Measurements from ENCODE around the gene ZIC2. TPM values are rescaled to one million over a fixed set of nuclear protein-coding genes. Genes with fewer than 3 reads are reported as not detected.

ZIC2 gene
- total RNA-seq, 1 experiment from 2014 or later = 426 TPM

- no peak overlapping the region for H4K5ac ChIP-seq (ENCODE audit: insufficient read length, low read depth, low read length)
- peaks cover 25 to 26% of the 10 kb centered on the region in 2 experiments for H3K9me3 Mint-ChIP-seq
- peak overlapping the region; percentile 10 for H3K18ac ChIP-seq (ENCODE audit: insufficient read length, low read depth, low read length)
- H2BK12ac ChIP-seq (ENCODE audit: insufficient read length, low read depth, low read length) = no peak overlapping the region
- no peak overlapping the region for H3K56ac ChIP-seq (ENCODE audit: insufficient read length, low read depth, low read length)
- no peak overlapping the region for H3K27ac ChIP-seq (ENCODE audit: insufficient read length, low read depth, low read length)
- peaks cover 3% of the 10 kb centered on the region for H3K79me1 ChIP-seq (ENCODE audit: insufficient read depth, low read depth, low read length, poor library complexity, severe bottlenecking)
- H2BK20ac ChIP-seq (ENCODE audit: low read depth, low read length, poor library complexity, severe bottlenecking) = no peak overlapping the region
- no peak overlapping the region for H3K4ac ChIP-seq (ENCODE audit: low read depth, low read length)
- peaks cover 25% of the 10 kb centered on the region for H3K79me2 ChIP-seq (ENCODE audit: insufficient read depth, low read length)
- peak overlapping the region; percentile 86 for H3K4me2 ChIP-seq (ENCODE audit: insufficient read depth, insufficient read length, low read length)
- H3K27me3 ChIP-seq (ENCODE audit: insufficient read depth, low read length) = peaks cover 19% of the 10 kb centered on the region; the same call in 1 of the 2 replicates
- H3K14ac ChIP-seq (ENCODE audit: insufficient read depth, low read length) = peak overlapping the region; percentile 84
- H3K23me2 ChIP-seq (ENCODE audit: insufficient read length, low read depth, low read length, poor library complexity, severe bottlenecking) = peaks cover 48% of the 10 kb centered on the region
- no CpG with 5 or more reads among the region's 44 CpGs for WGBS (ENCODE audit: extremely low coverage, insufficient read length, low lambda C conversion rate)
- peak overlapping the region; percentile 84 for H3K9ac ChIP-seq (ENCODE audit: extremely low read depth, insufficient read length, low read length)
- no peak overlapping the region for H2AFZ ChIP-seq (ENCODE audit: low read length)
- peaks cover 47% of the 10 kb centered on the region for H3K27me3 Mint-ChIP-seq (ENCODE audit: low read depth)
- no peaks in the 10 kb centered on the region for H3K9me3 ChIP-seq (ENCODE audit: control insufficient read depth, low read depth, low read length)
- H3K4me1 Mint-ChIP-seq = peaks cover 34 to 43% of the 10 kb centered on the region in 2 experiments
- DNase-seq = peak; percentile 67
- peak overlapping the region; percentile 91 to 97 (median 97) for H3K27ac Mint-ChIP-seq
- H2AK5ac ChIP-seq (ENCODE audit: insufficient read length, low read length) = no peak overlapping the region
- TF ChIP-seq, protein P1, sequence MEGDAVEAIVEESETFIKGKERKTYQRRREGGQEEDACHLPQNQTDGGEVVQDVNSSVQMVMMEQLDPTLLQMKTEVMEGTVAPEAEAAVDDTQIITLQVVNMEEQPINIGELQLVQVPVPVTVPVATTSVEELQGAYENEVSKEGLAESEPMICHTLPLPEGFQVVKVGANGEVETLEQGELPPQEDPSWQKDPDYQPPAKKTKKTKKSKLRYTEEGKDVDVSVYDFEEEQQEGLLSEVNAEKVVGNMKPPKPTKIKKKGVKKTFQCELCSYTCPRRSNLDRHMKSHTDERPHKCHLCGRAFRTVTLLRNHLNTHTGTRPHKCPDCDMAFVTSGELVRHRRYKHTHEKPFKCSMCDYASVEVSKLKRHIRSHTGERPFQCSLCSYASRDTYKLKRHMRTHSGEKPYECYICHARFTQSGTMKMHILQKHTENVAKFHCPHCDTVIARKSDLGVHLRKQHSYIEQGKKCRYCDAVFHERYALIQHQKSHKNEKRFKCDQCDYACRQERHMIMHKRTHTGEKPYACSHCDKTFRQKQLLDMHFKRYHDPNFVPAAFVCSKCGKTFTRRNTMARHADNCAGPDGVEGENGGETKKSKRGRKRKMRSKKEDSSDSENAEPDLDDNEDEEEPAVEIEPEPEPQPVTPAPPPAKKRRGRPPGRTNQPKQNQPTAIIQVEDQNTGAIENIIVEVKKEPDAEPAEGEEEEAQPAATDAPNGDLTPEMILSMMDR (conservative IDR thresholded peaks at IDR 0.05) = no peak
- H4K8ac ChIP-seq (replicated peaks; ENCODE audit: insufficient read length, low read depth, low read length) = no peak overlapping the region
- H4K91ac ChIP-seq (ENCODE audit: insufficient read length, low read depth, low read length) = no peak overlapping the region
- no peak overlapping the region for H2BK15ac ChIP-seq (ENCODE audit: low read depth, low read length)
- H2BK5ac ChIP-seq (ENCODE audit: insufficient read length, low read length) = no peak overlapping the region
- H3K4me1 ChIP-seq (ENCODE audit: insufficient read depth, low read length) = no peaks in the 10 kb centered on the region; the same call in none of the 2 replicates
- H3K36me3 Mint-ChIP-seq (ENCODE audit: insufficient read depth in 1 of 3, low read depth in 3 of 3) = peaks cover 38 to 48% (median 47%) of the 10 kb centered on the region in 3 experiments
- no peaks in the 10 kb centered on the region for H4K20me1 ChIP-seq (ENCODE audit: control insufficient read depth, insufficient read depth, insufficient read length)
- no peak overlapping the region for H3T11ph ChIP-seq (ENCODE audit: low read length)
- H3K4me3 Mint-ChIP-seq = peak overlapping the region; percentile 94 to 98
- no peak overlapping the region for H2BK120ac ChIP-seq (ENCODE audit: low read depth, low read length, poor library complexity, severe bottlenecking)
- H3K23ac ChIP-seq (ENCODE audit: insufficient read length, low read depth, low read length) = no peak overlapping the region
These were observed 3.1 kb downstream of the ZIC2 start for GRCh38 chr13:99984461-99985240.

Data from H9 (cell line).